IMR-90 (cell line): ENCODE measurements around the gene SERPINA4. TPM values are rescaled to one million over a fixed set of nuclear protein-coding genes. Genes with fewer than 3 reads are reported as not detected.

Experiments used
- ATAC-seq: fragments of 200-7000 bp; cut with Tn5 transposase; 2 replicates; pipeline ENCODE4 v1.9.1; 2020; ENCODE audit warnings: low read depth, mild to moderate bottlenecking, moderate library complexity
- BruUV-seq: library from RNA; stranded (reverse); fragments of 400-500 nt; replicated peaks from 2 replicates; lab custom pipeline; 2021; lab: Mats Ljungman, UMichigan
- CTCF ChIA-PET: fragments of 300-600 bp; formaldehyde crosslinking; extraction: SDS; loops from one replicate; lab custom pipeline; 2021; ENCODE audit warnings: antibody characterized with exemption; lab: Yijun Ruan, JAX
- POLR2A ChIA-PET: fragments of 300-600 bp; sonication (Branson Sonifier 250); formaldehyde crosslinking; loops from one replicate; lab custom pipeline; 2022; ENCODE audit warnings: antibody characterized with exemption; ENCODE audit not compliant: unreplicated experiment; lab: Charles Lee
- DNase-seq: peaks from one replicate; pipeline ENCODE4 v3.0.0; 2013
- H2AFZ ChIP-seq: replicated peaks from 2 replicates; pipeline ENCODE3; 2013; ENCODE audit warnings: low read length, mild to moderate bottlenecking; ENCODE audit not compliant: poor library complexity
- H2AK5ac ChIP-seq: 2 replicates; pipeline ENCODE4 v1.6.1; 2013; ENCODE audit warnings: low read depth, low read length, inconsistent platforms
- H2AK9ac ChIP-seq: replicated peaks from 2 replicates; pipeline ENCODE3; 2013; ENCODE audit warnings: mild to moderate bottlenecking, low read depth, low read length, moderate library complexity; ENCODE audit not compliant: poor library complexity
- H2BK120ac ChIP-seq: 2 replicates; pipeline ENCODE4 v1.6.1; 2013; ENCODE audit warnings: low read depth, low read length, inconsistent platforms
- H2BK15ac ChIP-seq: 3 replicates; pipeline ENCODE4 v1.6.1; 2013; ENCODE audit warnings: low read depth, low read length, inconsistent platforms
- H2BK20ac ChIP-seq: 2 replicates; pipeline ENCODE4 v1.6.1; 2013; ENCODE audit warnings: low read depth, mild to moderate bottlenecking, inconsistent platforms, low read length, moderate library complexity
- H2BK5ac ChIP-seq: 2 replicates; pipeline ENCODE4 v1.6.1; 2013; ENCODE audit warnings: mild to moderate bottlenecking, low read depth, low read length, inconsistent platforms; ENCODE audit not compliant: poor library complexity, severe bottlenecking
- H3K14ac ChIP-seq: replicated peaks from 2 replicates; pipeline ENCODE4 v1.6.1; 2013; ENCODE audit warnings: low read depth, low read length, inconsistent platforms
- H3K18ac ChIP-seq: 2 replicates; pipeline ENCODE4 v1.6.1; 2013; ENCODE audit warnings: low read depth, low read length, control low read depth
- H3K23ac ChIP-seq: 2 replicates; pipeline ENCODE4 v1.6.1; 2013; ENCODE audit warnings: low read depth, low read length, inconsistent platforms
- H3K27ac ChIP-seq: 2 replicates; pipeline ENCODE4 v1.5.1; 2013; ENCODE audit warnings: mild to moderate bottlenecking, control low read depth, low read length; ENCODE audit not compliant: insufficient read depth
- H3K27me3 ChIP-seq: 2 replicates; pipeline ENCODE4 v1.6.1; 2013; ENCODE audit warnings: low read length; ENCODE audit not compliant: control insufficient read depth, insufficient read depth
- H3K36me3 ChIP-seq: 2 replicates; pipeline ENCODE4 v1.6.1; 2013; ENCODE audit warnings: low read length, mixed read lengths; ENCODE audit not compliant: control insufficient read depth, insufficient read depth
- H3K4ac ChIP-seq: 2 replicates; pipeline ENCODE4 v1.6.1; 2013; ENCODE audit warnings: low read depth, low read length, inconsistent platforms
- H3K4me1 ChIP-seq: 2 replicates; pipeline ENCODE4 v1.6.1; 2013; ENCODE audit warnings: low read length, mixed read lengths; ENCODE audit not compliant: control insufficient read depth, insufficient read depth
- H3K4me2 ChIP-seq: 2 replicates; pipeline ENCODE4 v1.6.1; 2013; ENCODE audit warnings: low read depth, mild to moderate bottlenecking, control low read depth, low read length, moderate library complexity
- H3K4me3 ChIP-seq: 2 replicates; pipeline ENCODE4 v1.5.1; 2013; ENCODE audit warnings: low read depth, mild to moderate bottlenecking, control low read depth, low read length, moderate library complexity; ENCODE audit not compliant: insufficient read depth
- H3K56ac ChIP-seq: 2 replicates; pipeline ENCODE4 v1.6.1; 2013; ENCODE audit warnings: low read length, inconsistent platforms; ENCODE audit not compliant: insufficient read depth; ENCODE audit errors: extremely low read depth
- H3K79me1 ChIP-seq, 2 experiments: 2 replicates each; pipeline ENCODE4 v1.6.1; 2013; ENCODE audit warnings: low read length in 2 of 2, inconsistent platforms in 1 of 2, low read depth in 1 of 2
- H3K9ac ChIP-seq: 2 replicates; pipeline ENCODE4 v1.6.1; 2013; ENCODE audit warnings: low read depth, low read length, control low read depth
- H3K9me1 ChIP-seq: 2 replicates; pipeline ENCODE4 v1.6.1; 2013; ENCODE audit warnings: low read length, inconsistent platforms; ENCODE audit not compliant: insufficient read depth
- H3K9me3 ChIP-seq: 2 replicates; pipeline ENCODE4 v1.6.1; 2013; ENCODE audit warnings: low read length; ENCODE audit not compliant: control insufficient read depth, insufficient read depth
- H4K20me1 ChIP-seq: 2 replicates; pipeline ENCODE4 v1.6.1; 2013; ENCODE audit warnings: low read length, inconsistent platforms; ENCODE audit not compliant: insufficient read depth
- H4K5ac ChIP-seq: 2 replicates; pipeline ENCODE4 v1.6.1; 2013; ENCODE audit warnings: mild to moderate bottlenecking, low read depth, low read length, control low read depth
- H4K8ac ChIP-seq, 2 experiments: 2 replicates each; pipeline ENCODE4 v1.6.1; 2013; ENCODE audit warnings: low read depth in 2 of 2, low read length in 2 of 2, control low read depth in 1 of 2, inconsistent platforms in 1 of 2
- H4K91ac ChIP-seq: 2 replicates; pipeline ENCODE4 v1.6.1; 2013; ENCODE audit warnings: low read depth, low read length, inconsistent platforms; ENCODE audit not compliant: insufficient read depth
- BHLHE40 ChIP-seq: fragments of 150-350 bp; IDR thresholded peaks from 2 replicates; pipeline ENCODE4 v1.6.1; 2016; ENCODE audit warnings: mild to moderate bottlenecking, low read depth, low read length
- CEBPB ChIP-seq: IDR thresholded peaks from 2 replicates; pipeline ENCODE4 v1.6.1; 2012; ENCODE audit warnings: low read depth, low read length, improper control_type of control experiment
- CHD1 ChIP-seq: IDR thresholded peaks from 2 replicates; pipeline ENCODE4 v1.6.1; 2012; ENCODE audit warnings: low read depth, low read length, improper control_type of control experiment
- CTCF ChIP-seq: conservative IDR thresholded peaks from 2 replicates; pipeline ENCODE4 v1.5.1; 2012; ENCODE audit warnings: mild to moderate bottlenecking, low read depth, low read length, improper control_type of control experiment
- MAZ ChIP-seq: IDR thresholded peaks from 2 replicates; pipeline ENCODE4 v1.6.1; 2012; ENCODE audit warnings: low read depth, mild to moderate bottlenecking, low read length, improper control_type of control experiment, moderate library complexity, borderline replicate concordance
- MXI1 ChIP-seq: IDR thresholded peaks from 2 replicates; pipeline ENCODE4 v1.6.1; 2012; ENCODE audit warnings: low read depth, mild to moderate bottlenecking, low read length, moderate library complexity, borderline replicate concordance
- RCOR1 ChIP-seq: IDR thresholded peaks from 2 replicates; pipeline ENCODE4 v1.6.1; 2012; ENCODE audit warnings: mild to moderate bottlenecking, low read length, improper control_type of control experiment; ENCODE audit not compliant: insufficient replicate concordance
- RFX5 ChIP-seq: IDR thresholded peaks from 2 replicates; pipeline ENCODE4 v1.8.0; 2012; ENCODE audit warnings: low read depth, mild to moderate bottlenecking, low read length, moderate library complexity
- USF2 ChIP-seq: fragments of 150-350 bp; IDR thresholded peaks from 2 replicates; pipeline ENCODE4 v1.6.1; 2017; ENCODE audit warnings: mild to moderate bottlenecking, antibody characterized with exemption, low read length, low read depth
- WGBS, 2 experiments: methylation state at CpG; one replicate each; pipeline versions ENCODE4 v1.1.5 to v1.1.7; 2013; ENCODE audit warnings: missing lambda C conversion rate in 2 of 2; ENCODE audit not compliant: insufficient read length in 1 of 2; ENCODE audit errors: extremely low coverage in 2 of 2; 5-methylcytosine and 5-hydroxymethylcytosine counted together
- dilution Hi-C: fragments of 300-500 bp; cut with HindIII; formaldehyde crosslinking; loops from one replicate; pipeline ENCODE4 v1.14.3; 2018; ENCODE audit warnings: low sequenced_read_pairs; ENCODE audit not compliant: unreplicated experiment
- in situ Hi-C: fragments of 300-500 bp; cut with MboI; formaldehyde crosslinking; loops from 3 replicates; pipeline ENCODE4 v1.14.3; 2019; ENCODE audit warnings: low sequenced_read_pairs, inconsistent platforms, mixed read lengths
- intact Hi-C: fragments of 100-400 bp; cut with micrococcal nuclease; formaldehyde crosslinking; loops from 2 replicates; pipeline ENCODE4 v1.10.0; 2022
- polyA plus RNA-seq, 3 experiments: library from polyadenylated mRNA; depleted of rRNA; stranded (reverse); fragments of >200 nt; gene quantifications; 2 replicates each; pipeline ENCODE4 v1.2.3, GENCODE V29; 2012; ENCODE audit warnings: low replicate concordance in 1 of 3
- total RNA-seq: library from RNA; depleted of rRNA; stranded (reverse); fragments of >200 nt; gene quantifications from 2 replicates; pipeline ENCODE4 v1.2.3, GENCODE V29; 2012

Gene SERPINA4
- total and polyA plus RNA-seq, 2 of the 4 experiments (the other 2 are of a cell fraction) = not detected

GRCh38 chr14:94514351-94514750 lies 46.9 kb upstream of the SERPINA4 start:
- Histone ChIP-seq H3K27me3 (no peaks in the 10 kb centered on the region; the same call in 1 of the 2 replicates), H2BK20ac (no peak overlapping the region), H3K23ac (no peak overlapping the region), H3K56ac (no peak overlapping the region), H3K4me1 (no peaks in the 10 kb centered on the region), H3K9me1 (no peaks in the 10 kb centered on the region), H3K27ac (no peak overlapping the region), H3K4me3 (no peak overlapping the region), H3K9ac (no peak overlapping the region), H3K79me1 (no peaks in the 10 kb centered on the region), H2AK9ac (no peak overlapping the region), H2BK5ac (no peak overlapping the region), H3K4me2 (no peak overlapping the region), H3K36me3 (no peaks in the 10 kb centered on the region), H4K5ac (no peak overlapping the region), H4K20me1 (no peaks in the 10 kb centered on the region), H2BK15ac (no peak overlapping the region), H3K4ac (no peak overlapping the region), H4K8ac (no peak overlapping the region), H4K91ac (no peak overlapping the region), H3K14ac (no peak overlapping the region), H2AK5ac (no peak overlapping the region), H2AFZ (no peak overlapping the region), H3K9me3 (peaks cover 2% of the 10 kb centered on the region; the same call in 1 of the 2 replicates), H3K18ac (no peak overlapping the region), H2BK120ac (no peak overlapping the region)
- ChIA-PET CTCF (no interaction called here), POLR2A (no interaction called here)
- in situ Hi-C loops (no loop called here), dilution Hi-C loops (no loop called here), intact Hi-C loops (no loop called here)
- 30% methylated on average over 5 of the region's 7 CpGs; no CpG with 5 or more reads in 1 of the 2 experiments for WGBS, 2 experiments
- no TSS peak for BruUV-seq
- no peak for DNase-seq
- TF ChIP-seq RCOR1 = no peak
- no peak for TF ChIP-seq MXI1
- no peak for TF ChIP-seq CHD1
- no peak for TF ChIP-seq RFX5
- TF ChIP-seq MAZ = no peak
- TF ChIP-seq CEBPB = no peak
- TF ChIP-seq BHLHE40 = no peak
- no peak for TF ChIP-seq CTCF
- no peak for TF ChIP-seq USF2
- no peak for ATAC-seq
